ENCODE data around the gene NISCH.

Gene NISCH

DNA sequence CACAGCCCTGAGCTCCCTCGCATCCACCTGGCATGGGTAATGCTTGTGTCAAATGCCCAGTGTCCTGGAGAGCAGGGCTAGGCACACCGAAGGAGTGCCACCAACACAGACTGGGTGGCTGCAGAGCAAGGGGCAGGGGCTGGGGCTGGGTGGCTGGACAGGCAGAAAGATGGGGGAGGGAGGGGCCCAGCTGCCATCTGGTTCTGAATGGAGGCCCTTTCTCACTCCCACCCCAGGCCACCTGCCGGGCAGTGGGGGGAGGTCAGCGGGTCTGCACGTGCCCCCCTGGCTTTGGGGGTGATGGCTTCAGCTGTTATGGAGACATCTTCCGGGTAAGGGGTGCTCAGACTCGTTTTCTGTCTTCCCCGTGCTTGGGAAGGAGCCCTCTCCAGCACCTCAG, 56.7 kb downstream of the NISCH start:
- TF ChIP-seq, protein P1, sequence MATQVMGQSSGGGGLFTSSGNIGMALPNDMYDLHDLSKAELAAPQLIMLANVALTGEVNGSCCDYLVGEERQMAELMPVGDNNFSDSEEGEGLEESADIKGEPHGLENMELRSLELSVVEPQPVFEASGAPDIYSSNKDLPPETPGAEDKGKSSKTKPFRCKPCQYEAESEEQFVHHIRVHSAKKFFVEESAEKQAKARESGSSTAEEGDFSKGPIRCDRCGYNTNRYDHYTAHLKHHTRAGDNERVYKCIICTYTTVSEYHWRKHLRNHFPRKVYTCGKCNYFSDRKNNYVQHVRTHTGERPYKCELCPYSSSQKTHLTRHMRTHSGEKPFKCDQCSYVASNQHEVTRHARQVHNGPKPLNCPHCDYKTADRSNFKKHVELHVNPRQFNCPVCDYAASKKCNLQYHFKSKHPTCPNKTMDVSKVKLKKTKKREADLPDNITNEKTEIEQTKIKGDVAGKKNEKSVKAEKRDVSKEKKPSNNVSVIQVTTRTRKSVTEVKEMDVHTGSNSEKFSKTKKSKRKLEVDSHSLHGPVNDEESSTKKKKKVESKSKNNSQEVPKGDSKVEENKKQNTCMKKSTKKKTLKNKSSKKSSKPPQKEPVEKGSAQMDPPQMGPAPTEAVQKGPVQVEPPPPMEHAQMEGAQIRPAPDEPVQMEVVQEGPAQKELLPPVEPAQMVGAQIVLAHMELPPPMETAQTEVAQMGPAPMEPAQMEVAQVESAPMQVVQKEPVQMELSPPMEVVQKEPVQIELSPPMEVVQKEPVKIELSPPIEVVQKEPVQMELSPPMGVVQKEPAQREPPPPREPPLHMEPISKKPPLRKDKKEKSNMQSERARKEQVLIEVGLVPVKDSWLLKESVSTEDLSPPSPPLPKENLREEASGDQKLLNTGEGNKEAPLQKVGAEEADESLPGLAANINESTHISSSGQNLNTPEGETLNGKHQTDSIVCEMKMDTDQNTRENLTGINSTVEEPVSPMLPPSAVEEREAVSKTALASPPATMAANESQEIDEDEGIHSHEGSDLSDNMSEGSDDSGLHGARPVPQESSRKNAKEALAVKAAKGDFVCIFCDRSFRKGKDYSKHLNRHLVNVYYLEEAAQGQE (IDR thresholded peaks at IDR 0.05; ENCODE audit: low read depth) = no peak
- no peak for TF ChIP-seq EP300 (IDR thresholded peaks at IDR 0.05; ENCODE audit: borderline replicate concordance)
- TF ChIP-seq YY1 (IDR thresholded peaks at IDR 0.05; ENCODE audit: low read depth) = no peak
- TF ChIP-seq TCF12 (IDR thresholded peaks at IDR 0.05; ENCODE audit: low read depth) = no peak
- no peak for TF ChIP-seq MAX (IDR thresholded peaks at IDR 0.05)
- no peak for TF ChIP-seq CREB1 (IDR thresholded peaks at IDR 0.05; ENCODE audit: low read depth)
- TF ChIP-seq USF1 (IDR thresholded peaks at IDR 0.05) = no peak
- no peak for TF ChIP-seq TEAD4 (IDR thresholded peaks at IDR 0.05)
- TF ChIP-seq EGR1 (IDR thresholded peaks at IDR 0.05) = no peak
- TF ChIP-seq RAD21 (IDR thresholded peaks at IDR 0.05; ENCODE audit: low read depth) = no peak
- TF ChIP-seq ZBTB7A (IDR thresholded peaks at IDR 0.05; ENCODE audit: low read depth) = no peak
- TF ChIP-seq CEBPB (IDR thresholded peaks at IDR 0.05) = no peak
- TF ChIP-seq NFIC (IDR thresholded peaks at IDR 0.05) = no peak
- TF ChIP-seq FOXM1 (IDR thresholded peaks at IDR 0.05; ENCODE audit: borderline replicate concordance, low read depth) = no peak
- TF ChIP-seq TAF1 (IDR thresholded peaks at IDR 0.05; ENCODE audit: low read depth) = no peak

GRCh38 chr3:52512727-52513126, 57.3 kb downstream of the NISCH start:
- no peak for TF ChIP-seq CEBPB (IDR thresholded peaks at IDR 0.05)
- no peak for TF ChIP-seq NFIC (IDR thresholded peaks at IDR 0.05)
- TF ChIP-seq TEAD4 (IDR thresholded peaks at IDR 0.05) = no peak
- no peak for TF ChIP-seq ZBTB7A (IDR thresholded peaks at IDR 0.05; ENCODE audit: low read depth)
- no peak for TF ChIP-seq TCF12 (IDR thresholded peaks at IDR 0.05; ENCODE audit: low read depth)
- TF ChIP-seq USF1 (IDR thresholded peaks at IDR 0.05) = no peak
- no peak for TF ChIP-seq MAX (IDR thresholded peaks at IDR 0.05)
- TF ChIP-seq CREB1 (IDR thresholded peaks at IDR 0.05; ENCODE audit: low read depth) = no peak
- TF ChIP-seq YY1 (IDR thresholded peaks at IDR 0.05; ENCODE audit: low read depth) = no peak
- TF ChIP-seq TAF1 (IDR thresholded peaks at IDR 0.05; ENCODE audit: low read depth) = no peak
- no peak for TF ChIP-seq RAD21 (IDR thresholded peaks at IDR 0.05; ENCODE audit: low read depth)
- no peak for TF ChIP-seq EGR1 (IDR thresholded peaks at IDR 0.05)
- no peak for TF ChIP-seq FOXM1 (IDR thresholded peaks at IDR 0.05; ENCODE audit: borderline replicate concordance, low read depth)
- TF ChIP-seq, protein P1 (IDR thresholded peaks at IDR 0.05; ENCODE audit: low read depth) = no peak
- no peak for TF ChIP-seq EP300 (IDR thresholded peaks at IDR 0.05; ENCODE audit: borderline replicate concordance)

DNA sequence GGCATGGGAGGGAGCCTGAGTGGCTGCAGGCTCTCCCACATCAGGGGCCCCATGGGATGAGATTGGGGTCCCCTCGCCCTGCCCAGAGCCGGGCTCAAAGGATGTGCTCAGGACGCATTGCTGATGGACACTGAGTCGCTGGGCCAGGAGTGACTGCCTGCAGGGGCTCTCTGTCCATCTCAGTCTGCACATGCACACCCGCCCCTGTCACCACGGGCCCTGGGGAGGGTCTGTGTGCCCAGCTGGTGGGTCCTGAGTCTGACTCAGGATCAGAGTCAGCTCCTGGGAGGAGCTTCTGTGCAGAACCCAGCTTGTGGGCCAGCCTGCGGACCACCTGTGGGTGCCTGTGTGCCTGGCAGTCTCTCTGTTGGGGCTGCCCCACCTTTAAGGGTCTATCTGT, 57.9 kb downstream of the NISCH start:
- no peak for TF ChIP-seq EP300 (IDR thresholded peaks at IDR 0.05; ENCODE audit: borderline replicate concordance)
- no peak for TF ChIP-seq YY1 (IDR thresholded peaks at IDR 0.05; ENCODE audit: low read depth)
- TF ChIP-seq ZBTB7A (IDR thresholded peaks at IDR 0.05; ENCODE audit: low read depth) = no peak
- TF ChIP-seq, protein P1 (IDR thresholded peaks at IDR 0.05; ENCODE audit: low read depth) = no peak
- TF ChIP-seq TAF1 (IDR thresholded peaks at IDR 0.05; ENCODE audit: low read depth) = no peak
- TF ChIP-seq NFIC (IDR thresholded peaks at IDR 0.05) = no peak
- no peak for TF ChIP-seq RAD21 (IDR thresholded peaks at IDR 0.05; ENCODE audit: low read depth)
- no peak for TF ChIP-seq CREB1 (IDR thresholded peaks at IDR 0.05; ENCODE audit: low read depth)
- no peak for TF ChIP-seq FOXM1 (IDR thresholded peaks at IDR 0.05; ENCODE audit: borderline replicate concordance, low read depth)

DNA sequence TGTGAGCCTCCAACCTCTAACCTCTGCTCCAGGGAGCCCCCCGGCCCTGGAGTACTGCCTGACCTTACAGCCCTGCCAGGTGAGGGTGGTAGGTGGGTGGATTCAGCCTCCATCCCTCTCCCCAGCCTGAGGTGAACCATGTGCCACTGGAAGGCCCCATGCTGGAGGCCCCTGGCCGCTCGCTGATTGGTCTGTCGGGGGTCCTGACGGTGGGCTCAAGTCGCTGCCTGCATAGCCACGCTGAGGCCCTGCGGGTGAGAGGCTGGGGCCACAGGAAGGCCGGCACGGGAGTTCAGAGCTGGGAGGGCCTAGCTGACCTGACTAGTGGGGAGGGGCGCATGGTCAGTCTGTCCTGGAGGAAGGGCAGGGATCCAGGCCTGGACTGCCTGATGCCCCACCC, 59.2 kb downstream of the NISCH start:
- TF ChIP-seq RAD21 (IDR thresholded peaks at IDR 0.05; ENCODE audit: low read depth) (no peak), EP300 (IDR thresholded peaks at IDR 0.05; ENCODE audit: borderline replicate concordance) (no peak), ZBTB7A (IDR thresholded peaks at IDR 0.05; ENCODE audit: low read depth) (no peak), CREB1 (IDR thresholded peaks at IDR 0.05; ENCODE audit: low read depth) (no peak), MAX (IDR thresholded peaks at IDR 0.05) (no peak), TAF1 (IDR thresholded peaks at IDR 0.05; ENCODE audit: low read depth) (no peak), TEAD4 (IDR thresholded peaks at IDR 0.05) (no peak), EGR1 (IDR thresholded peaks at IDR 0.05) (no peak), CEBPB (IDR thresholded peaks at IDR 0.05) (no peak)
- TF ChIP-seq, protein P1 (IDR thresholded peaks at IDR 0.05; ENCODE audit: low read depth) = no peak

All from Ishikawa (cell line).